ENCODE data around the gene TUT1.
"Not testable (repeated sequence)": the region's sequence is repeated elsewhere in the genome, so short reads cannot be mapped to it uniquely, and the experiment has no call there.

TUT1 gene

GRCh38 chr11:62555464-62556107 lies 35.7 kb downstream of the TUT1 start:
- peak; percentile 91 for DNase-seq

DNA sequence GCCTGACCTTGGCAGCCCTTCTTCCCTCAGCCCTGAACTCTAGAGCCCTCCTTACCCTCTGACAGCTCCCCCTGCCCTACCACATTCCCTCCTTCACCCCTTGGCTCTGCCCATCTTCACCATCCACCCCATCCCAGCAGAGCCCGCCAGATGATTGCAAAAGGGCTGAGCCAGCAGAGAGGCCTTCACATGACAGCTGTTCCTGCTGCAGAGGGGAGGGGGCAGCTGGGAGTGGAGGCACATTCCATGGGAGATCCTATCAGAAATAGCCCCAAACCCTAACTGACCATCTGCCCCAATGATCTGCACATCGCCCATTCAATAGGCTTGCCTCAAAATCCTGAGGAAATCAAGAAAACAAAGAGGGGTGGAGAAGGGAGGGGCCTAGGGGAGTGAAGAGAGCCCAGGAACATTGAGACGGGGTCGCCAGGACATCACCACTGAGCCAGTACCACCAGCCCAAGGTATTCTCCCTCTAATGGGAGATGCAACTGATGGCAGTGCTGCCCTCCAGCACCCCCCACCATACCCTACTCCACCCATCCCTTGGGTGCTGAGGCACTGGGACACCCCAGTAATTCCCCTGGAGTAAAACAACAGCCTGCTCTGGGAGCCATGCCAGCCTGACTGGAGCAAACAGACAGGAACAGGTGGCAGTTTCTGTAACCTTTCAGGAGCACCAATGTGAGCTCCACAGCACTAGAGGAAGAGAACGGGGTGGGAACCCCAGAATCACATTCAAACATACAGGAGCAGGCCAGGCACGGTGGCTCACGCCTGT lies 36.7 kb downstream of the TUT1 start:
- no peak for DNase-seq

DNA sequence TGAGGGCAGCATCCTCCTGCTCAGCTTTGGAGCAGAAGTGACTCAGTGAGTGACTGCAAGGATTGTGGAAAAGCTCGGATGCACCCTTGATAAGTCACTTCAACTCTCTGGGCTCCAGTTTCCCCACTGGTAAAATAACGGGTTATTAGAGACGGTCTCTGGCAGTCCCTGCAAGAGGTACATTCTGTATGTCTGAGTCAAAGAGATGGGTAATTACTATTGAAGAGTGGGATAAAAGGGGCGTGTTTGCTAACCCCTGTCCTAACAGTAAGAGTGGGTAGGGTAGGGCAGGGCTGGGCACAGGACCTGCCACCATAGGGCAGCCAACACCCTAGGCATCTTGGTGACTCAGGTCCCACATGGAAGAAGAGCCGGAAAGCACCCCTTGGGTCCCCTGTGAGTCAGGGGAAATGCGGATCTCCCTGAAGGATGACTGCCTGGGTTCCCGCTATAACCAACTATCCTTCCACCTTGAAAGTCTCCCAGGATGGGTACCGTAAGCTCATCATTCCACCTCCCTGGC lies 37.4 kb downstream of the TUT1 start:
- DNase-seq: peak; percentile 86

- DNase-seq: peak; percentile 88
Measured at GRCh38 chr11:62553080-62553838, 38.1 kb downstream of the TUT1 start.

DNA sequence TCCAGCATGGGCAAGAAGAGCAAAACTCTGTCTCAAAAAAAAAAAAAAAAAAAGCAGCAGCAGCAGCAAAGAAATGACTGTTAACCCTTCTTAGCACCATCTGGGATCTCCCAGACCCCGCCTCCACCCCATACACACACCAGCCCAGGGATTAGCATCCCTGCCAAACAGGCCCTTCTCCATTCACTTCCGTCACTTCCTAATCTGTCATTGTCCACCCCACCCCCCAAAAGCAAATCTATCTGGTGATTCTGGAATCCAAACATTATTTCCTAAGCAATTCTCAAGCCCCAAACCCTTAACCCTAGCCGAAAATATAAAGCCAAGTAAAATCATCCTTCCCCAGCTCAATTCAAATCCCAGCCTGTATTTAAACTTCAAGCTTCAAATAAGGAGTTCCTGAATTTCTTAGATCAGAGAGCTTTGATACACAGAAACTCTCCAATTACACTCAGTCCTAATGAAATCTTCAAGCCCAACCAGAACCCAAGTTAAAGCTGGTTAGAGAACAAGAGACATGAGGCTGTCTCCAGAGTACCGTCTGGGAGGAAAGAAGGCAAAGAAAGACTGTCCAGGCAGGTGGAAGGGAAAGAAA lies 38.7 kb downstream of the TUT1 start:
- DNase-seq: no peak

DNA sequence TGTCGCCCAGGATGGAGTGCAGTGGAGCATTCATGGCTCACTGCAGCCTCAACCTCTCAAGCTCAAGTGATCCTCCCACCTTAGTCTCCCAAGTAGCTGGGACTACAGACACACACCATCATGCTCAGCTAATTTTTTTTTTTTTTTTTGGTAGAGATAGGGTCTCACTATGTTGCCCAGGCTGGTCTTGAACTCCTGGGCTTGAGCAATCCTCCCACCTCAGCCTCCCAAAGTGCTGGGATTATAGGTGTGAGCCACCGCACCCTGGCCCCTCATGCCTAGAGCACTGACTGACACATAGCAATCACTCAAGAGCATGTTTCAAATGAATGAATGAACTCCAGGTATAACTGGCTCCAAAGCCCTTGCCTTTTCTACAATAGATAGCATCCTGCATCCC lies 40.8 kb downstream of the TUT1 start:
- not testable (repeated sequence) for DNase-seq

GRCh38 chr11:62548545-62549335 lies 42.6 kb downstream of the TUT1 start:
- DNase-seq: no peak

GRCh38 chr11:62547691-62548281 lies 43.5 kb downstream of the TUT1 start:
- no peak for DNase-seq

DNA sequence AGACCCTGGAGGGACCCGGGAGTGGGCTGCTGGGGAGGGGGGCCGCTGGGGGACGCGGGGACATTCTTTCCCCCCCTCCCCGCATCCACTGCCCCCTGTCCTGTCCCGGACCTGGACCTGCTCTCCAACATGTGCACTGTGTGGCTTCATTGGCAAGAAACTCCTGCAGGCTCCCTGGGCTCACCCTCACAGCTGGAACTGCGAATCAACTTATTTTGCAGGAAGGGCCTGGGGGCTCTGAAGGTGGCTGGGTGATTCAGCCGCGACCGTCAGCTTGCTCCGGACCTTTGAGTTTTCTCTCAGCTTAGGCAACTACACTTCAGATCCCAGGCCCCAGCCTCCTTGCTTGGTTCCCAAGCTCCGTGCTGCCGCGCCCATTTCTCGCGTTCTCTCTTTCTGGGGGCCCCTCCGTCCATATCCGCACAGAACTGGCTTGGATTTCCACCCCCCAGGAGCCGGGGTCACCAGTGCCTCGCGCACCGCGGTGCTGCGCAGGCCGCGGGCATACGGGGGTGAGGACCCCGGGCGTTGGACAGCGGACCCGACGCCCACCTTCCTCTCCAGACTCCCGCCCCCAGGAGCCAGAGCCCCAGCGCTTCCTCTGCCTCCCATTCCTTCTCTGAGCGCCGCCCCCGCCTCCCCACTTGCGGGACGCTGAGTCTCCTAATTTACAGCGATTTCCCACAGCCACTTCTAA lies 44.2 kb downstream of the TUT1 start:
- no peak for DNase-seq

DNA sequence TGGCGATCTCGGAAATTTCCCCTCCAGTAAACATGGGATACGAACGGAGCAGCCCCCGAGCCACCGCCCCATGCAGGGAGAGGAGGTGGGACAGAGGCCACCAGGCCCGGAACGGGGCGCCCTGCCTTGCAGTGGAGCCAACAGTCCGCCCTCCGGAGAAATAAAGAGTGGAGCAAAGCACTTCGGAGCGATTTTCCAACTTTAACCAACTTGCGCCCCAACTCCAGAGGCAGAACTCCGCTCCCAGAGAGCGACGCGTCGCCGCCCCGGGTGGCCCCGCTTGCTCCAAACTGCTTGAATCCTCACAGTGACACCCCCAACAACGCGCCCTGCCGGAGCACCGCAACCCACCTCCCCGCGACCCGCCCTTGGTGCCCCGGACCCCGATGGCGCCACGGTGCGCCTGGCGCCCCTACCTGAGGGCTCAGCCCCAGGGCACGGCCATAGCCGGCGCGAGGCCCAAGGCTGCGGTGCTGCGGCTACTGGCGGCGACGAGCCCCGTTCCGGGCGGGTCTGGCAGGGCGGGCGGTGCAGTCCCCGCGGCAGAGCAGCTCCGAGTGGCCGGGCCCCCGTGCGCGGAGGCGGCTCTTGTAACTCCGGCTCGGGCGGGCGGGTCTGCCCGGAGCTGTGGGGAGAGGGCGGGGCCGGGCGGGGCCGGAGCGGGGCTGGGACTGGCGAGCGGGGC lies 44.9 kb downstream of the TUT1 start, which contains the start of gene AHNAK:
TSS of gene AHNAK (minus strand) at position 563 of the 685 bp plus-strand sequence. CDS start 10,708 bp downstream, outside the sequence.
- DNase-seq: peak; percentile 84

- peak; percentile 84 for DNase-seq
Measured at GRCh38 chr11:62545437-62546243, 45.7 kb downstream of the TUT1 start.

- DNase-seq: peak; percentile 62
Measured at GRCh38 chr11:62544581-62545436, 46.5 kb downstream of the TUT1 start.

- DNase-seq: no peak
Measured at GRCh38 chr11:62543680-62544444, 47.5 kb downstream of the TUT1 start.

DNA sequence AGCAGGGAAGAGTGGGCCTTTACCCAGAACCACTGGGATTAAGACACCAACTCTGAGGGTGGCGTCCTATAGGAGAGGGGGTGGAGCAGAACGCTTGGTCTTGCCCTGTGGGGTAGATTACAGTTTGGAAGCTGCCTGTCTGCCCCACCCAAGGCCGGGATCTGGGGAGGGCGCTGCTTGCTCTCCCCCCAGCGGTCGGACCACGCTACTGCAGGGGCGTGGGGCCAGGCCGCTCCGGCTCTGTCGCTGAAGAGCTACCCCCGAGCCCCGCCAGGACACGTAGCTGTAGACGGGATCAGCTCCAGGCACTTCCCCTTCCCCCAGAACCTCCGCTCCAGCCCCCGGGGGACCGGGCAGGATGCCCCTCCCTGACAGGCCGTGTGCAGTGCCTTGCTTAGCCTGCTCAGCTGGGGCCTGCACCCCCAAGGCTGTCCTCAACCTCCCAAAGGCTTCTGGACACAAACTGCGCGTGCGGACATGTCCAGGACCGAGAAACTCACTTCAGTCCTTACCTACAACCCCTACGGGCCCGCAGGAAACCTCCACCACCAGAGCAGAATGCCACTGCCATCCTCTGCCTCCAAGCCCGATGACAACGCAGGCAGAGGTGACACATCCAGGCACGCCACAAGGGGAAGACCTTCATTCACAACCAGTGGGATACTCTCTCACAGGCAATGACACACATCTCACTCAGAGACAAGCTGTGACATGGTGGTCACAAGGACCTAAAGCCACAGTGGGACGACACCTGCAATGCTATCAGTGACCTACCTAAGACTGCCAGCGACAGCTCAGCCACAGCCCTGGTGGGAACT lies 48.4 kb downstream of the TUT1 start:
- DNase-seq: peak; percentile 88

DNA sequence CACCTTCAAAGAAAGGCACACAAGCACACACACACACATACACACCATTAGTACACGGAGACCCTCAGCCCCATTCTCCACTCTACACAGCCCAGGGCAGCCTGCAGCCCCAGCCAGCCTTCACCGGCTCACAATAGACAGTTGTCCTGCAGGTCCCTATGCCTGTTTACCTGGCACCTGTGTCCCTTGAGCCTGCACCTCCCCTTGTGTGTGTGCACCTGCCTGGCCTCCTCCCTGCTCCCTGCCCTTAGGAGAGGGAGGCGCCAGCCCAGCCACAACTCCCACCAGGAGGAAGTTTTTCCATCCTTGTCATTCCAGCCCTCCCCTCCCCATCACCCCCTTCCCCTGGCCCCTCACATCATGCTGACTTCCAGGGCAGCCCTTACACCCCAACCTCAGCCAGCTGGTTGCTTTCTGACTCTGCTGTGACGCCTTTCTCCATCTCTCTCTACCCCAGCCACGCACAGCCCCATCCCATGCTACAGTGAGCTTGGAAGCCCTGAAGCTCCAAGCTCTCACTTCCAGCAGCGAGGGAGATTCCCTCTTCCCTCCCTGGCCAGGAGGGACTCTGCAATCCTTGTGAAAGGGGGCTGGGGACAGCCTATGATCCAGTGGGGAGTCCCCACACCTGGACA lies 49.1 kb downstream of the TUT1 start:
- no peak for DNase-seq
